ENCODE results near the gene IER5L. TPM values are rescaled to one million over a fixed set of nuclear protein-coding genes. Genes with fewer than 3 reads are reported as not detected.
A peak's percentile ranks its signal among the peaks of the same experiment; 100 is the strongest.

IER5L gene
- total and polyA plus RNA-seq, 9 of the 15 experiments (the other 6 are each of a cell fraction or from before 2014, with no cell fraction given), result 0.14 to 11.9 (median 0.52) TPM

GRCh38 chr9:129139993-129140396, 38.1 kb downstream of the IER5L start (continued):
- peak in 1 of 2 experiments; percentile 7 for TF ChIP-seq E2F6 (IDR thresholded peaks at IDR 0.05; ENCODE audit: borderline replicate concordance in 1 of 2, extremely low read depth in 1 of 2, insufficient read depth in 1 of 2, insufficient read length in 1 of 2, low read depth in 1 of 2, low read length in 1 of 2, poor library complexity in 1 of 2, severe bottlenecking in 1 of 2)
- peak; percentile 18; the same call in 1 of the 2 replicates for TF ChIP-seq XRCC5 (IDR thresholded peaks at IDR 0.05; ENCODE audit: low read depth, low read length)
- TF ChIP-seq HMGXB4 (CRISPR knock-in tag; IDR thresholded peaks at IDR 0.05), result no peak
- TF ChIP-seq NBN (IDR thresholded peaks at IDR 0.05; ENCODE audit: low read depth), result peak; percentile 48; the same call in 1 of the 2 replicates
- 0 out of 2 replicates have a peak, but pooled peaks have one; percentile 5 for TF ChIP-seq TARDBP (IDR thresholded peaks at IDR 0.05)
- TF ChIP-seq MTA3 (IDR thresholded peaks at IDR 0.05; ENCODE audit: borderline replicate concordance), result peak; percentile 59; the same call in 1 of the 2 replicates
- TF ChIP-seq ESRRA (IDR thresholded peaks at IDR 0.05; ENCODE audit: borderline replicate concordance, low read depth), result no peak
- no peak for TF ChIP-seq SAFB (IDR thresholded peaks at IDR 0.05; ENCODE audit: borderline replicate concordance, low read depth, low read length)
- TF ChIP-seq TRIM24 (IDR thresholded peaks at IDR 0.05), result peak in 1 of 2 experiments; percentile 29; a peak in 1 of 4 replicates
- peak; percentile 79 for TF ChIP-seq TAF1 (IDR thresholded peaks at IDR 0.05; ENCODE audit: control insufficient read depth, extremely low read depth, insufficient read depth, low read length, severe bottlenecking)
- TF ChIP-seq YY1 (IDR thresholded peaks at IDR 0.05; ENCODE audit: borderline replicate concordance in 1 of 3, control insufficient read depth in 1 of 3, extremely low read depth in 1 of 3, insufficient read depth in 3 of 3, insufficient read length in 1 of 3, insufficient replicate concordance in 2 of 3, low read depth in 1 of 3, low read length in 2 of 3), result peak; percentile 59 to 96 (median 91)
- TF ChIP-seq PURB (CRISPR knock-in tag; IDR thresholded peaks at IDR 0.05; ENCODE audit: low read depth), result no peak
- TF ChIP-seq GABPA (tag; conservative IDR thresholded peaks at IDR 0.05; ENCODE audit: low read depth), result peak; percentile 88
- TF ChIP-seq SMAD1 (IDR thresholded peaks at IDR 0.05; ENCODE audit: low read depth, low read length, partially characterized antibody), result peak; percentile 64
- peak; percentile 67; the same call in 1 of the 2 replicates for TF ChIP-seq ZNF395 (CRISPR knock-in tag; IDR thresholded peaks at IDR 0.05)
- no peak for TF ChIP-seq IRF2 (CRISPR knock-in tag; IDR thresholded peaks at IDR 0.05)
- no peak for TF ChIP-seq NR2C2 (CRISPR knock-in tag; IDR thresholded peaks at IDR 0.05)
- peak; percentile 76 for TF ChIP-seq NR2C2 (tag; IDR thresholded peaks at IDR 0.05)

Measured in K562 (cell line).